ENCODE results near the gene LBH.

Gene LBH

GRCh38 chr2:30296496-30296895 lies 65.2 kb downstream of the LBH start:
- TF ChIP-seq MAX (IDR thresholded peaks at IDR 0.05; ENCODE audit: low read depth, low read length) = no peak
- no peak for TF ChIP-seq POLR2A (IDR thresholded peaks at IDR 0.05; ENCODE audit: extremely low read depth, insufficient read length)
- no peak for TF ChIP-seq MYC (IDR thresholded peaks at IDR 0.05; ENCODE audit: low read depth, low read length)
- TF ChIP-seq CTCF (IDR thresholded peaks at IDR 0.05; ENCODE audit: low read depth, low read length) = no peak
- no peak for DNase-seq (ENCODE audit: low read depth)
- no peak overlapping the region for H3K4me3 ChIP-seq (ENCODE audit: low read depth, low read length)

- DNase-seq (ENCODE audit: low read depth) = no peak
- no peak for TF ChIP-seq MYC (IDR thresholded peaks at IDR 0.05; ENCODE audit: low read depth, low read length)
- TF ChIP-seq MAX (IDR thresholded peaks at IDR 0.05; ENCODE audit: low read depth, low read length) = no peak
- no peak for TF ChIP-seq CTCF (IDR thresholded peaks at IDR 0.05; ENCODE audit: low read depth, low read length)
- no peak for TF ChIP-seq POLR2A (IDR thresholded peaks at IDR 0.05; ENCODE audit: extremely low read depth, insufficient read length)
- H3K4me3 ChIP-seq (ENCODE audit: low read depth, low read length) = no peak overlapping the region
Measured at GRCh38 chr2:30298302-30298701, 67.0 kb downstream of the LBH start.

GRCh38 chr2:30300122-30300455 lies 68.8 kb downstream of the LBH start:
- TF ChIP-seq CTCF (IDR thresholded peaks at IDR 0.05; ENCODE audit: low read depth, low read length) (no peak), MAX (IDR thresholded peaks at IDR 0.05; ENCODE audit: low read depth, low read length) (no peak), POLR2A (IDR thresholded peaks at IDR 0.05; ENCODE audit: extremely low read depth, insufficient read length) (no peak), MYC (IDR thresholded peaks at IDR 0.05; ENCODE audit: low read depth, low read length) (no peak)
- DNase-seq (ENCODE audit: low read depth) = no peak
- H3K4me3 ChIP-seq (ENCODE audit: low read depth, low read length) = no peak overlapping the region

- no peak for DNase-seq (ENCODE audit: low read depth)
- H3K4me3 ChIP-seq (ENCODE audit: low read depth, low read length) = no peak overlapping the region
- TF ChIP-seq MYC (IDR thresholded peaks at IDR 0.05; ENCODE audit: low read depth, low read length) = no peak
- no peak for TF ChIP-seq MAX (IDR thresholded peaks at IDR 0.05; ENCODE audit: low read depth, low read length)
- TF ChIP-seq CTCF (IDR thresholded peaks at IDR 0.05; ENCODE audit: low read depth, low read length) = no peak
- no peak for TF ChIP-seq POLR2A (IDR thresholded peaks at IDR 0.05; ENCODE audit: extremely low read depth, insufficient read length)
Measured at GRCh38 chr2:30300456-30301221, 69.3 kb downstream of the LBH start.

- no peak for DNase-seq (ENCODE audit: low read depth)
- H3K4me3 ChIP-seq (ENCODE audit: low read depth, low read length) = no peak overlapping the region
- TF ChIP-seq MAX (IDR thresholded peaks at IDR 0.05; ENCODE audit: low read depth, low read length) (no peak), CTCF (IDR thresholded peaks at IDR 0.05; ENCODE audit: low read depth, low read length) (no peak), MYC (IDR thresholded peaks at IDR 0.05; ENCODE audit: low read depth, low read length) (no peak), POLR2A (IDR thresholded peaks at IDR 0.05; ENCODE audit: extremely low read depth, insufficient read length) (no peak)
Measured at GRCh38 chr2:30301551-30301950, 70.2 kb downstream of the LBH start.
